HG03521 (cell line): ENCODE data around the gene TMEM198.

Source experiments
- ATAC-seq: cut with Tn5 transposase; IDR thresholded peaks from one replicate; pipeline ENCODE4 v1.9.1; 2021; ENCODE audit warnings: mild to moderate bottlenecking, moderate library complexity; ENCODE audit not compliant: unreplicated experiment

TMEM198 gene

DNA sequence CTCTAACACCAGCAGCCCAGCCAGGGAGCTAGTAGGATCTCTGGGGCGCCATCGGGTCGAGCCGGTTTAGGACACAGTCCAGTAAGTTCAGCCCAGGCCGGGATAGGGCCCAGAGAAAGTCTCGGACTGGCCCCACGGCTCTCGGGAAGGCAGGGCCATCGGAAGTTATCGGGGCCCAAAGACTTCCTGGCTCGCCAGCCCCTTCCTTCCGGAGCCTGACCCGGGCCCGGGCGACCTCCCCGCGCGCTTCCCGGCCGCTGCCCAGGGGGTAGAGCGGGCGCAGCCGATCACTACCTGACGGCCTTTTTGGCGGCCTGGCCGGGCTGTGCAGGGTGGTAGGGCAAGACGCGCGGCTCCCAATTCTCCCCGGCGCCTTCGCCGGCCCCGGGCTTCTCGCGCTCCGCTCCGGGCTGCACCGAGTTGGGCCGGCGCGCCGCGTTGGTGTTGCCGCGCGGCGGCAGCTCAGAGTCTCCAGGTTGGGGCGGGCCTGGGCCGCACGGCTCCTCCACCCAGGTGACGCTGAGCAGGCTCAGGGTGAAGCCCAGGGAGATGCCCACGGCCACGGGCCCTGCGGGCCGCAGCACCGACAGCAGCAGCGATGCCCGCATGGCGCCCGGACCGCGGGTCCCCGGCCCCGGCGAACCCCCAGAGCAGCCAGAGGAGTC is 765 bp upstream of the TMEM198 start:
- ATAC-seq: peak; percentile 32

DNA sequence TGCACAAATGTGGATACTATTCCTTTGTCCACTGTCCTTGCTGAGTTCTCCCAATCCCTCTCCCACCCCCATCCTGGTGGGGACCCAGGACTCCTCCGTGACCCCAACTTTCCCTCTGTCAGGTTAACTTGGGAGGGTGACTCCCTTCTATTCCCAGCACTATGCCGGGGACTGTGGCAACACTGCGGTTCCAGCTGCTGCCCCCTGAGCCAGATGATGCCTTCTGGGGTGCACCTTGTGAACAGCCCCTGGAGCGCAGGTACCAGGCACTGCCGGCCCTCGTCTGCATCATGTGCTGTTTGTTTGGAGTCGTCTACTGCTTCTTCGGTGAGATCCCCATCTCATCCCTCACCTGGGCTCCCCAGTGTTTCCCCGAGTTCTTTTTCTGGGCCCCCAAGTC is 739 bp downstream of the TMEM198 start:
- ATAC-seq: no peak

DNA sequence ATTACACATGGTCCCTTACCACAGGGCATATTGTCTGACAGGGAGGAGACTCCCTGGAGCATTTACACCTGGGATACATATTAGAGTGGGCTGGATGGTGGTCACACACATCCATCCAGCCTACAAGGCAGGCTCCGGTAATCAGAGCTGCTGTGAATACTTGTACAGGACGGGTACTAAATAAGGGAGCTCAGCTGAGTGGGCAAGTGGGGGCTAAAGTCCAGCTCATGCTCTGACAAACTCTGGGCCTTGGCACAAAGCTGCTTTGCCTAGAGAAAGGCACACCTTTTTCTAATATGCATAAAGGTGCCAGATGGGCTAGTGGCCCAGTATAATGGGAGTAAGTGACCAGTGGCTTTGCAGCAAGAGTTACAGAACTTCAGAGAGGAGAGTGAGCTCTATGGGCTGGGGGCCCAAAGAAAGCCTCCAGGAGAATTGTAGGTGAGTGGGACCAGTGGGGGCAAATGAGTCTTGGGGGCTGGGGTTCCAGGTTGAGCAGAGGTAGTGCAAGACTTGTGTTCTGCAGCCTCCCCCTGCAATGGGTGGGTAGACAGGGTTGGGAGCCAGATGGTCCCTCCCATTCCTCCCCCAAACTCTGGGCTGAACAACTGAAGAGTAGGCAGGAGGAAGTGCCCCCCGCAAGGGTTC is 1.6 kb downstream of the TMEM198 start:
- ATAC-seq: no peak

GRCh38 chr2:219545943-219546352 is 2.1 kb downstream of the TMEM198 start:
- ATAC-seq: no peak

- no peak for ATAC-seq
Observed at GRCh38 chr2:219547621-219548020, 3.8 kb downstream of the TMEM198 start.

GRCh38 chr2:219548990-219549389 is 5.2 kb downstream of the TMEM198 start:
- ATAC-seq: no peak

DNA sequence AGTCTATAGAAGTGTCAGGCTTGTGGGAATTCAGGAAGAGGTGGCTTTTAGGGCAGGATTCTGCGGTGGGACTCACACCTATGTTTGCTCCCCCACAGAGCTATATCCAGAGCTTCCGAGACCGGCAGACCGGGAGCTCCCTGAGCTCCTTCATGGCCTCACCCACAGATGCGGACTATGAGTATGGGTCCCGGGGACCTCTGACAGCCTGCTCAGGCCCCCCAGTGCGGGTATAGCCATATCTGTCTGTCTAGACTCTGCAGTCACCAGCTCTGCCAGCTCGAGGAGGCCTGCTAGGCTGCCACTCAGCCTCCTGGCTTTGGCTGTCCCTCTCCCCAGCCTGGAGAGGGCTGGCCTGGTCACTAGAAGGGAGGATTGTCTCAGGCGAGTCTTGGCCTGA is 5.8 kb downstream of the TMEM198 start:
- ATAC-seq: no peak

DNA sequence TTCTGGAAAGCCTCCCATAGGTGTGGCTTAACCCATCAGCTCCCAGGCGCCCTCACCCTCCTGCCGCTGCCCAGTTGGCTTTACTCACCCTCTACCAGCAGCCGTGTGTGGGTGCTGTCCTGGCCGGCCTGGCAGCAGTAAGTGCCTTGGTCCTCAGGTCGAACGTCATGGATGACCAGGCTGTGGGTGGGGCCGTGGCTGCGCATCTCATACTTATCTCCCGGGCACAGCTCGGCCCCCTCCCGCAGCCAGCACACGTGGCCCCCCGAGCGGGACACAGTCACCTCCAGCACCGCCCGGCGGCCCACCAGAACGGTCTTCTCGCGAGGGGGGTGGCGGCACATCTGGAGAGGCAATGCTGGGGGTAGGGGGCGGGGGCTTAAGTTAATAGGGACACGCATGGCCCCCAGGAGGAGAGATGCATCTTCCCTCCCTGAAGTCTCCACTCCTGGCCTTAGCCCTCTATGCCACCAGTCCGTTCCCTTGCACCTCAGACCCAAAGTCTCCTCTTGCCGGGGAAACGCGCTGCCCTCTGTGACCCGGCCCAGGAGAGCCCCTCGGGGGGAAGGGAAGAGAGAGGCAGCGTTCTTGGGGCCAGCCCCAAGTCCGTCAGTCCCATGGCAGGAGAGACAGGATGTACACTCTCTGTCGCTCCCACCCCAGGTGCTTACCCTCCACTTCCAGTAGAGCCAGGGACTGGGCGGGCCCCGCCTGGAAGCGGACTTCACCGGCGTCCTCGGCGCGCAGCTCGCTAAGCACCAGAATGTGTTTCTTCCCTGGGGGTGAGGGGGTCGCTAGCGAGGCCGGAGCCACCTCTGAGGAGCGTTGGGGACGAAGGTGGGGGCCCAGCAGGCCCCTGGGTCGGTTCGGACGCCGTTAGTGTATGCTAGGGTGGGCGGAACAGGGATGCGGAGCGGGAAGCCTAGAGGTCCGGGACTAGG is 7.9 kb downstream of the TMEM198 start:
- no peak for ATAC-seq

- peak; percentile 92 for ATAC-seq
Observed at GRCh38 chr2:219552382-219553167, 8.7 kb downstream of the TMEM198 start.

DNA sequence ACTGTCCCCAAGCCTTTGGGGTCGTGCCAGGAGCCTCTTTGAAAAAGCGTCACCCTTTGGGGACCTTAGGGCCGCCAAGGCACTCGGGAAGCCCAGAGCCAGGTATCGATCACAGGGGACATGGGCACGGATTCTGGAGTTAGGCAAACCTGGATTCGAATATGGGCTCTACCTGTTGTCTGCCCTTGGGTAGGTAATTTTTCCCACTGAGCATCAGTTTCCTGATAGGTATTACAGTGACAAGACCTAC is 9.3 kb downstream of the TMEM198 start:
- ATAC-seq: no peak

DNA sequence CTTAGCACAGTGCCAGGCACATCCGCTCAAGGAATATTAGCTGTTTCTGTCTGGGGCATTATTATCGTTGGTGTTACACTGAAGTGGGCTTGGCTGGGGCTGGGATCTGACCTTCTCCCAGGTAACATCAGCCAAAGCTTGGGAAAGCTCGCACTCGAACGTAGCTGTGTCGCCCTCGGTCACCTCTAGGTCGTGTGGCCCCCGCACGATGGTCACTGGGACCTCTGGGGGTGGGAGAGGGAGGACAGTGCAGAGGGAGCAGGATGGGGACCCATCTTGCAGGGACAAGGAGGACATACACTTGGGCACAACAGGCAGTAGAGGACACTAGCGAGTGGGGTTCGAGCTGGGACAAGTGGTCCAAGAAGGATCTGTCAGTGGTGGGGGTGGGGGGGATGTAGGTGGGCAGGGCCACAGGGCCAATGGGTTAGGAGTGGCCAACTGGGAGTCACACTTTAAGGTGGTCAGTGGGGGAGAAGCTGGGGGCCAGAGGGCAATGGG is 9.7 kb downstream of the TMEM198 start:
- ATAC-seq: no peak

GRCh38 chr2:219554350-219554749 is 10.5 kb downstream of the TMEM198 start:
- ATAC-seq: no peak

GRCh38 chr2:219555956-219556355 is 12.1 kb downstream of the TMEM198 start:
- no peak for ATAC-seq

DNA sequence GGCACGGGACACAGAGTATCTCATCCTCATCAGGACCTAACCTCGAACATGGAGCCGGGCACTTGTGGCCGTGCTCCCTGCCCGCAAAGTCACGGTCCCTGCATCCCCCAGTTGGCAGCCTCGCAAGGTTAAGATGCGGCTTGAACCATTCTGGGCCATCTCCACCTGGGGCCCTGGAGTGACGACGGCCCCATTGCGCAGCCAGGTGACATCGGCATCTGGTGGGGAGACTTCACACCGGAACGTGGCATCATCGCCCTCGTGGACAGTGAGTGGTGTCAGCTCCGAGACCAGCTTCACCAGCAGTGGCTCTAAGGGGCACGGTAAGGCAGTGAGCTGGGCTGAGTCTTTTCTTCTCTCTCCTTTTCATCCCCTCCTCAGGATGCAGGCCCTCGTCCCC is 12.6 kb downstream of the TMEM198 start:
- no peak for ATAC-seq

DNA sequence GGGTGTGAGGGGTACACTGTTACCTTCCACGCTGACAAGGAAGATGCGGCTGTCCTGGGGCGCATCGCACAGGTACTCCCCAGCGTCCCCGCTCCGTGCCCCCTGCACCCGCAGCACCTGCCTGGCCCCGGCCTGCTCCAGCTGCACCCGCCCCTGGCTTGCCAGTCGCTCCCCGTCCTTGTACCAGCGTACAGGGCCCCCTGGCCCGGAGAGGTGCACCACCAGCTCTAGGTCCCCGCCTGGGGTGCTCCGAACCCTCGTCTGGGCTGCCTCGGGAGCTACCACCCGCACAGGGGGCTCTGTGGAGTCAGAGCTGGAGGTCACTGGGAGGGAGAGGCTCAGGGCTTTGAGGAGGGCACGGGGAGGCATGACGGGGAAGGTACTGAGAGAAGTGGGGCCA is 13.5 kb downstream of the TMEM198 start:
- no peak for ATAC-seq

- ATAC-seq: no peak
Observed at GRCh38 chr2:219557791-219558785, 14.3 kb downstream of the TMEM198 start.

GRCh38 chr2:219559156-219559915 is 15.5 kb downstream of the TMEM198 start:
- ATAC-seq: no peak

- ATAC-seq: no peak
Observed at GRCh38 chr2:219560037-219560892, 16.4 kb downstream of the TMEM198 start.
